Measurements from ENCODE around the gene SNX20. TPM values are rescaled to one million over a fixed set of nuclear protein-coding genes. Genes with fewer than 3 reads are reported as not detected.

Gene SNX20
- total and polyA plus RNA-seq, 2 of the 13 experiments (the other 11 are each of a cell fraction or from before 2014, with no cell fraction given): not detected

- TF ChIP-seq ZNF562 (CRISPR knock-in tag; IDR thresholded peaks at IDR 0.05; ENCODE audit: borderline replicate concordance) (no peak), SRSF1 (optimal IDR thresholded peaks at IDR 0.05; ENCODE audit: low read depth, low read length) (no peak), TBX2 (CRISPR knock-in tag; IDR thresholded peaks at IDR 0.05; ENCODE audit: borderline replicate concordance) (no peak), ZFP36L2 (CRISPR knock-in tag; IDR thresholded peaks at IDR 0.05) (no peak), TCF7L2 (IDR thresholded peaks at IDR 0.05; ENCODE audit: low read depth, low read length) (no peak), SKI (IDR thresholded peaks at IDR 0.05; ENCODE audit: partially characterized antibody) (no peak), ZNF546 (CRISPR knock-in tag; conservative IDR thresholded peaks at IDR 0.05) (no peak), PHF21A (CRISPR knock-in tag; IDR thresholded peaks at IDR 0.05) (no peak), IRX3 (CRISPR knock-in tag; IDR thresholded peaks at IDR 0.05; ENCODE audit: borderline replicate concordance, low read depth) (no peak), ZNF879 (CRISPR knock-in tag; IDR thresholded peaks at IDR 0.05) (no peak), ZNF747 (CRISPR knock-in tag; IDR thresholded peaks at IDR 0.05; ENCODE audit: borderline replicate concordance) (no peak), ZNF75D (CRISPR knock-in tag; IDR thresholded peaks at IDR 0.05; ENCODE audit: borderline replicate concordance) (no peak), HIC2 (CRISPR knock-in tag; IDR thresholded peaks at IDR 0.05; ENCODE audit: low read depth) (no peak), TCF7 (IDR thresholded peaks at IDR 0.05; ENCODE audit: low read depth) (no peak), ZNF629 (CRISPR knock-in tag; conservative IDR thresholded peaks at IDR 0.05) (no peak; the same call in 1 of the 2 replicates), NKX3-1 (CRISPR knock-in tag; IDR thresholded peaks at IDR 0.05) (no peak), NONO (IDR thresholded peaks at IDR 0.05) (no peak), NONO (CRISPR knock-in tag; conservative IDR thresholded peaks at IDR 0.05) (0 out of 2 replicates have a peak, but pooled peaks have one; percentile 13), RXRB (CRISPR knock-in tag; IDR thresholded peaks at IDR 0.05; ENCODE audit: borderline replicate concordance) (no peak), SMAD1 (CRISPR knock-in tag; IDR thresholded peaks at IDR 0.05; ENCODE audit: borderline replicate concordance, low read depth) (no peak), ZMAT3 (CRISPR knock-in tag; conservative IDR thresholded peaks at IDR 0.05) (no peak), BRD4 (CRISPR knock-in tag; IDR thresholded peaks at IDR 0.05) (0 out of 2 replicates have a peak, but pooled peaks have one; percentile 45), SMC3 (IDR thresholded peaks at IDR 0.05; ENCODE audit: low read length) (no peak), TAF1 (CRISPR knock-in tag; IDR thresholded peaks at IDR 0.05) (no peak), PHB2 (IDR thresholded peaks at IDR 0.05; ENCODE audit: partially characterized antibody) (no peak), CEBPG (CRISPR knock-in tag; IDR thresholded peaks at IDR 0.05) (peak; percentile 90)
- TF ChIP-seq, protein P1, sequence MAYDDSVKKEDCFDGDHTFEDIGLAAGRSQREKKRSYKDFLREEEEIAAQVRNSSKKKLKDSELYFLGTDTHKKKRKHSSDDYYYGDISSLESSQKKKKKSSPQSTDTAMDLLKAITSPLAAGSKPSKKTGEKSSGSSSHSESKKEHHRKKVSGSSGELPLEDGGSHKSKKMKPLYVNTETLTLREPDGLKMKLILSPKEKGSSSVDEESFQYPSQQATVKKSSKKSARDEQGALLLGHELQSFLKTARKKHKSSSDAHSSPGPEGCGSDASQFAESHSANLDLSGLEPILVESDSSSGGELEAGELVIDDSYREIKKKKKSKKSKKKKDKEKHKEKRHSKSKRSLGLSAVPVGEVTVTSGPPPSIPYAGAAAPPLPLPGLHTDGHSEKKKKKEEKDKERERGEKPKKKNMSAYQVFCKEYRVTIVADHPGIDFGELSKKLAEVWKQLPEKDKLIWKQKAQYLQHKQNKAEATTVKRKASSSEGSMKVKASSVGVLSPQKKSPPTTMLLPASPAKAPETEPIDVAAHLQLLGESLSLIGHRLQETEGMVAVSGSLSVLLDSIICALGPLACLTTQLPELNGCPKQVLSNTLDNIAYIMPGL (CRISPR knock-in tag; IDR thresholded peaks at IDR 0.05; ENCODE audit: borderline replicate concordance in 1 of 2, low read depth in 1 of 2): no peak
- TF ChIP-seq, protein P2, sequence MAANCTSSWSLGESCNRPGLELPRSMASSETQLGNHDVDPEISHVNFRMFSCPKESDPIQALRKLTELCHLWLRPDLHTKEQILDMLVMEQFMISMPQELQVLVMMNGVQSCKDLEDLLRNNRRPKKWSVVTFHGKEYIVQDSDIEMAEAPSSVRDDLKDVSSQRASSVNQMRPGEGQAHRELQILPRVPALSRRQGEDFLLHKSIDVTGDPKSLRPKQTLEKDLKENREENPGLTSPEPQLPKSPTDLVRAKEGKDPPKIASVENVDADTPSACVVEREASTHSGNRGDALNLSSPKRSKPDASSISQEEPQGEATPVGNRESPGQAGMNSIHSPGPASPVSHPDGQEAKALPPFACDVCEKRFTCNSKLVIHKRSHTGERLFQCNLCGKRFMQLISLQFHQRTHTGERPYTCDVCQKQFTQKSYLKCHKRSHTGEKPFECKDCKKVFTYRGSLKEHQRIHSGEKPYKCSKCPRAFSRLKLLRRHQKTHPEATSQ (CRISPR knock-in tag; IDR thresholded peaks at IDR 0.05; ENCODE audit: borderline replicate concordance): no peak
Observed at GRCh38 chr16:50699326-50700159, 18.4 kb upstream of the SNX20 start (continued).

All from HepG2 (cell line).